ENCODE data around the gene TARDBP. TPM values are rescaled to one million over a fixed set of nuclear protein-coding genes. Genes with fewer than 3 reads are reported as not detected.

Gene TARDBP
- total RNA-seq, 1 experiment from 2014 or later = 207 TPM

GRCh38 chr1:11026052-11026451 lies 13.6 kb downstream of the TARDBP start:
- H3T11ph ChIP-seq (ENCODE audit: low read length) = no peak overlapping the region
- H3K9ac ChIP-seq (ENCODE audit: extremely low read depth, insufficient read length, low read length) = no peak overlapping the region
- peaks cover 2% of the 10 kb centered on the region for H3K79me1 ChIP-seq (ENCODE audit: insufficient read depth, low read depth, low read length, poor library complexity, severe bottlenecking)
- H2BK5ac ChIP-seq (ENCODE audit: insufficient read length, low read length) = no peak overlapping the region
- H3K23ac ChIP-seq (ENCODE audit: insufficient read length, low read depth, low read length) = no peak overlapping the region
- Mint-ChIP-seq H3K4me1 (peaks cover 9 to 29% of the 10 kb centered on the region in 2 experiments), H3K36me3 (ENCODE audit: insufficient read depth in 1 of 3, low read depth in 3 of 3) (peaks cover 31 to 77% (median 62%) of the 10 kb centered on the region in 3 experiments; a peak in 6 of 7 replicates), H3K27ac (peak overlapping the region in 1 of 3 experiments; percentile 63; a peak in 2 of 7 replicates), H3K9me3 (no peaks in the 10 kb centered on the region), H3K4me3 (no peak overlapping the region), H3K27me3 (ENCODE audit: low read depth) (no peaks in the 10 kb centered on the region)
- H2BK20ac ChIP-seq (ENCODE audit: low read depth, low read length, poor library complexity, severe bottlenecking) = no peak overlapping the region
- no peak overlapping the region for H3K18ac ChIP-seq (ENCODE audit: insufficient read length, low read depth, low read length)
- H3K9me3 ChIP-seq (ENCODE audit: control insufficient read depth, low read depth, low read length) = no peaks in the 10 kb centered on the region
- no peak overlapping the region for H4K91ac ChIP-seq (ENCODE audit: insufficient read length, low read depth, low read length)
- H3K23me2 ChIP-seq (ENCODE audit: insufficient read length, low read depth, low read length, poor library complexity, severe bottlenecking) = no peaks in the 10 kb centered on the region
- no CpG with 5 or more reads among the region's 1 CpG for WGBS (ENCODE audit: extremely low coverage, insufficient read length, low lambda C conversion rate)
- no peaks in the 10 kb centered on the region for H3K27me3 ChIP-seq (ENCODE audit: insufficient read depth, low read length)
- no peak overlapping the region for H3K56ac ChIP-seq (ENCODE audit: insufficient read length, low read depth, low read length)
- H2AFZ ChIP-seq (ENCODE audit: low read length) = no peak overlapping the region
- no peaks in the 10 kb centered on the region for H4K20me1 ChIP-seq (ENCODE audit: control insufficient read depth, insufficient read depth, insufficient read length)
- no peak overlapping the region for H3K14ac ChIP-seq (ENCODE audit: insufficient read depth, low read length)
- H4K8ac ChIP-seq (replicated peaks; ENCODE audit: insufficient read length, low read depth, low read length) = no peak overlapping the region
- H3K4me1 ChIP-seq (ENCODE audit: insufficient read depth, low read length) = no peaks in the 10 kb centered on the region; the same call in 1 of the 2 replicates
- no peak overlapping the region for H4K5ac ChIP-seq (ENCODE audit: insufficient read length, low read depth, low read length)
- H2BK120ac ChIP-seq (ENCODE audit: low read depth, low read length, poor library complexity, severe bottlenecking) = no peak overlapping the region
- no peak overlapping the region for H3K4ac ChIP-seq (ENCODE audit: low read depth, low read length)
- TF ChIP-seq, protein P1, sequence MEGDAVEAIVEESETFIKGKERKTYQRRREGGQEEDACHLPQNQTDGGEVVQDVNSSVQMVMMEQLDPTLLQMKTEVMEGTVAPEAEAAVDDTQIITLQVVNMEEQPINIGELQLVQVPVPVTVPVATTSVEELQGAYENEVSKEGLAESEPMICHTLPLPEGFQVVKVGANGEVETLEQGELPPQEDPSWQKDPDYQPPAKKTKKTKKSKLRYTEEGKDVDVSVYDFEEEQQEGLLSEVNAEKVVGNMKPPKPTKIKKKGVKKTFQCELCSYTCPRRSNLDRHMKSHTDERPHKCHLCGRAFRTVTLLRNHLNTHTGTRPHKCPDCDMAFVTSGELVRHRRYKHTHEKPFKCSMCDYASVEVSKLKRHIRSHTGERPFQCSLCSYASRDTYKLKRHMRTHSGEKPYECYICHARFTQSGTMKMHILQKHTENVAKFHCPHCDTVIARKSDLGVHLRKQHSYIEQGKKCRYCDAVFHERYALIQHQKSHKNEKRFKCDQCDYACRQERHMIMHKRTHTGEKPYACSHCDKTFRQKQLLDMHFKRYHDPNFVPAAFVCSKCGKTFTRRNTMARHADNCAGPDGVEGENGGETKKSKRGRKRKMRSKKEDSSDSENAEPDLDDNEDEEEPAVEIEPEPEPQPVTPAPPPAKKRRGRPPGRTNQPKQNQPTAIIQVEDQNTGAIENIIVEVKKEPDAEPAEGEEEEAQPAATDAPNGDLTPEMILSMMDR (conservative IDR thresholded peaks at IDR 0.05) = no peak
- no peak for DNase-seq
- H2AK5ac ChIP-seq (ENCODE audit: insufficient read length, low read length) = no peak overlapping the region
- no peak overlapping the region for H3K4me2 ChIP-seq (ENCODE audit: insufficient read depth, insufficient read length, low read length)
- no peaks in the 10 kb centered on the region for H3K79me2 ChIP-seq (ENCODE audit: insufficient read depth, low read length)
- H3K27ac ChIP-seq (ENCODE audit: insufficient read length, low read depth, low read length) = no peak overlapping the region
- H2BK12ac ChIP-seq (ENCODE audit: insufficient read length, low read depth, low read length) = no peak overlapping the region
- no peak overlapping the region for H2BK15ac ChIP-seq (ENCODE audit: low read depth, low read length)

Data from H9 (cell line).